ENCODE measurements around the gene SENP5. TPM values are rescaled to one million over a fixed set of nuclear protein-coding genes. Genes with fewer than 3 reads are reported as not detected.

Gene SENP5
- total RNA-seq (2021; fragmentation: NEBNext Ultra II Directional; extraction: Animal tissue kit (Norgen Biotek cat#: 25700)), result 27.3 TPM in 2 replicates
- polyA plus RNA-seq (2011; rRNA removed), result 4.8 and 6.7 TPM in 2 replicates
- polyA plus RNA-seq (2011; cell fraction: cytosol; rRNA removed), result 7.0 TPM
- polyA plus RNA-seq (2011; cell fraction: nucleus; rRNA removed), result 11.4 TPM
- 10.4 to 15.0 TPM (median 12.8 TPM) in 4 replicates for polyA plus RNA-seq (2012, experiment 1 of 2)
- polyA plus RNA-seq (2012, experiment 2 of 2), result 0.72 TPM
- polyA plus RNA-seq (2013, experiment 1 of 2), result 17.2 TPM
- polyA plus RNA-seq (2013, experiment 2 of 2), result 18.7 TPM
- 77.6 and 92.7 TPM in 2 replicates for polyA minus RNA-seq (2011; rRNA and poly(A)+ RNA removed)
- polyA minus RNA-seq (2011; cell fraction: cytosol; rRNA and poly(A)+ RNA removed), result 23.9 TPM
- 57.7 TPM for polyA minus RNA-seq (2011; cell fraction: nucleus; rRNA and poly(A)+ RNA removed)
- long read RNA-seq, experiment 1, partial matches to known transcripts, result 1 of 3 reads
- long read RNA-seq, experiment 1, other reads (novel, unspliced or antisense), result 2 of 3 reads
- long read RNA-seq, experiment 2, partial matches to known transcripts, result 0 of 2 reads
- long read RNA-seq, experiment 2, other reads (novel, unspliced or antisense), result 2 of 2 reads

GRCh38 chr3:196867507-196868296 is at the start of gene SENP5:
SENP5 (plus strand) TSS chr3:196867920; CDS start chr3:196885182, 17,262 bp downstream.
- Histone ChIP-seq H3K36me3 (ENCODE audit: control insufficient read depth in 2 of 4, insufficient read depth in 4 of 4, low read length in 3 of 4) (no peaks in the 10 kb centered on the region; a peak in 1 of 8 replicates), H2BK12ac (ENCODE audit: low read depth, low read length) (0 out of 2 replicates have a peak within 1 kb of the TSS, but pooled peaks have one; percentile 39), H3K27me3 (replicated peaks in 1 of 4; ENCODE audit: control insufficient read depth in 3 of 4, extremely low read depth in 1 of 4, insufficient read depth in 3 of 4, low read length in 3 of 4) (no peaks in the 10 kb centered on the region), H3K23me2 (ENCODE audit: low read depth, low read length) (peaks cover 9% of the 10 kb centered on the region; the same call in 1 of the 2 replicates), H2BK5ac (ENCODE audit: low read depth, low read length) (peak within 1 kb of the TSS; percentile 73; the same call in 1 of the 2 replicates), H3K4me3 (ENCODE audit: extremely low read depth in 1 of 4, insufficient read depth in 2 of 4, low read depth in 3 of 4, low read length in 4 of 4) (peak within 1 kb of the TSS; percentile 57 to 90 (median 88)), H2AFZ (ENCODE audit: low read length) (peak within 1 kb of the TSS; percentile 98), H3K23ac (ENCODE audit: insufficient read length) (no peak within 1 kb of the TSS), H2BK120ac (replicated peaks; ENCODE audit: low read depth, low read length) (no peak within 1 kb of the TSS), H3K4me1 (replicated peaks in 1 of 4; ENCODE audit: control insufficient read depth in 3 of 4, insufficient read depth in 4 of 4, low read length in 3 of 4) (peaks cover 0 to 4% (median 0%) of the 10 kb centered on the region in 4 experiments; a peak in 4 of 7 replicates), H3K56ac (replicated peaks; ENCODE audit: insufficient read length, low read depth, low read length) (peak within 1 kb of the TSS; percentile 69), H2AK5ac (ENCODE audit: low read depth, low read length) (no peak within 1 kb of the TSS), H2BK15ac (ENCODE audit: low read length) (no peak within 1 kb of the TSS), H3K27ac (ENCODE audit: low read depth, low read length) (peak within 1 kb of the TSS; percentile 89), H3K79me1 (ENCODE audit: low read depth, low read length) (peaks cover 3% of the 10 kb centered on the region; the same call in 1 of the 2 replicates), H2BK20ac (ENCODE audit: low read length) (no peak within 1 kb of the TSS), H4K5ac (ENCODE audit: insufficient read length, low read depth, low read length) (peak within 1 kb of the TSS; percentile 81), H3K9ac (replicated peaks in 1 of 4; ENCODE audit: extremely low read depth in 1 of 4, low read depth in 3 of 4, low read length in 3 of 4) (peak within 1 kb of the TSS; percentile 75 to 97 (median 86)), H3K9me3 (ENCODE audit: insufficient read depth in 2 of 2, low read depth in 1 of 2, low read length in 1 of 2) (no peaks in the 10 kb centered on the region), H3K4me2 (ENCODE audit: insufficient read depth in 1 of 2, low read depth in 2 of 2, low read length in 2 of 2) (peak within 1 kb of the TSS; percentile 75 to 99), H4K8ac (ENCODE audit: extremely low read depth, insufficient read depth, low read length) (peak within 1 kb of the TSS; percentile 97), H3K18ac (ENCODE audit: extremely low read depth, low read length) (no peak within 1 kb of the TSS), H3K4ac (replicated peaks; ENCODE audit: insufficient read length, low read depth, low read length) (no peak within 1 kb of the TSS), H3K79me2 (ENCODE audit: control insufficient read depth in 1 of 2, insufficient read depth in 2 of 2, low read length in 2 of 2) (peaks cover 8 to 46% of the 10 kb centered on the region in 2 experiments), H4K20me1 (replicated peaks in 1 of 2; ENCODE audit: control insufficient read depth in 1 of 2, insufficient read depth in 2 of 2, low read length in 2 of 2) (peaks cover 0 to 14% of the 10 kb centered on the region in 2 experiments), H3K14ac (ENCODE audit: insufficient read length) (no peak within 1 kb of the TSS), H4K91ac (replicated peaks; ENCODE audit: insufficient read length, low read length) (peak within 1 kb of the TSS; percentile 15)
- ChIA-PET POLR2A (ENCODE audit: partially characterized antibody) (interaction anchor here (0.6 to 2.9 kb wide), 15 partner anchors 10 to 236 kb away, joined by 3 to 11 read pairs (median 3); partner anchors contain the start of genes NCBP2 and PAK2), CTCF (ENCODE audit: partially characterized antibody) (interaction anchor here (0.7 to 1.1 kb wide), 5 partner anchors 30 to 321 kb away, joined by 3 read pairs; partner anchors contain the start of genes MELTF and NCBP2)
- DNase-seq (ENCODE audit: low read depth in 1 of 2, low spot score in 2 of 2), result peak; percentile 43 to 89
- WGBS, 2 experiments (ENCODE audit: extremely low coverage in 1 of 2, insufficient coverage in 1 of 2, insufficient read length in 1 of 2, insufficient replicate concordance in 2 of 2, low coverage in 1 of 2, low lambda C conversion rate in 2 of 2, missing lambda C conversion rate in 1 of 2), result 4% methylated on average over 30 of the region's 93 CpGs; no CpG with 5 or more reads in 1 of the 2 experiments
- no peak for FAIRE-seq
- TF ChIP-seq CHD2 (IDR thresholded peaks at IDR 0.05; ENCODE audit: low read length) (no peak), SIRT6 (IDR thresholded peaks at IDR 0.05; ENCODE audit: low read length) (no peak), FOSL1 (IDR thresholded peaks at IDR 0.05; ENCODE audit: insufficient read depth, low read depth, low read length) (no peak), RNF2 (IDR thresholded peaks at IDR 0.05; ENCODE audit: borderline replicate concordance, low read depth, low read length, missing control alignments, poor library complexity, severe bottlenecking) (no peak), MAFK (IDR thresholded peaks at IDR 0.05; ENCODE audit: low read depth, low read length) (no peak), RAD21 (IDR thresholded peaks at IDR 0.05 in 1 of 2, conservative IDR thresholded peaks at IDR 0.05 in 1 of 2; ENCODE audit: low read depth in 2 of 2, low read length in 2 of 2) (no peak), EGR1 (IDR thresholded peaks at IDR 0.05; ENCODE audit: borderline replicate concordance, low read depth, low read length) (no peak), KDM4A (IDR thresholded peaks at IDR 0.05; ENCODE audit: low read depth, low read length, severe bottlenecking) (peak; percentile 97)
